ENCODE results near the gene LMAN1L. TPM values are rescaled to one million over a fixed set of nuclear protein-coding genes. Genes with fewer than 3 reads are reported as not detected.

LMAN1L gene
- total RNA-seq, 4 donors from 2014 or later = not detected

DNA sequence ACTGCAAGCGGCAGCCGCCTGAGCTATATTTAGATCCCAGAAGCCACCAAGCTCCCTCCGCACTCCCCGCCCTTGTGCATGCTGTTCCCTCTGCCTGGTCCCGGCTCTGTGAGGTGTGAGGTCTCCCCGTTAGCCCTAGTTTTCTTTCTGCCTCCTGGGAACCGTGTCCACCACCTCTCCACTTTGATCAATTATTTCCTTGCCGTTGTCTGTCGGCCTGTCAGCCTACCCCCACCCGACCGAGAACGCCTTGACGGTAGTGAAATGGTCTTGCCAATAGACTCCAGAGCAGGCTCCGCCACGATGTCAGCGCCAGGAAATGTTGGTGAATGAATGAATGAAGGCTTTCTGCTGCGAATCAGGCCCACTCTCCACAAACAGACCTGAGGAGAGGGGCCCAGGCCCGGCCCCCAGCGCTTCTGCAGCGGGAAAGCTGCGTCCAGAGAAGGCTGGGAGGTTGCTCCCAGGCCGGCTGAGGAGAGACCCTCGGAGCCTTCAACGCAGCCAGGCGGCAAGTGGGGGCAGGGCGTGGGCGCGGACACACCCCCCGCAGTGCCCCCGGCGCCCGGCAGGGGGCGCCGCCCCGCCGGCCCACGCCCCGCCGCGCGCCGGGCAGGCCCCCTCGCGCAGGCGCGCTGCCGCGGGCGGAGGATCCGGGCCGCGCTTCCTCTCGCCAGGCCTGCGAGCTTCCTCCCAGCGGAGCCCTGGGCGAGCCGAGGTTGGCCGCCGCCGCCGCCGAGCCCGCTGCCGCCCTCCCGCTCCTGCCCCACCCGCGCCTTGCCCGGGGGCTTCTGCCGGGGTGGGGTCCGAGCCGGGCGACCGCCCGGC lies 31.0 kb upstream of the LMAN1L start, which contains the start of gene CSK:
Gene CSK (plus strand): TSS at position 650 of the 828 bp plus-strand sequence. CDS start 16,218 bp downstream, outside the sequence.
- peak; percentile 77 to 84 for ATAC-seq
- H3K4me3 ChIP-seq = peak within 1 kb of the TSS; percentile 71 to 83 (median 78)
- H3K27ac ChIP-seq = peak within 1 kb of the TSS; percentile 70 to 84 (median 80)
- no peaks in the 10 kb centered on the region for H3K9me3 ChIP-seq
- H3K4me1 ChIP-seq = peaks cover 54 to 57% of the 10 kb centered on the region in 2 donors
- in situ Hi-C loops (cut with MboI; ENCODE audit: low sequenced_read_pairs in 4 of 4) = loop anchor here in 1 of 4 donors (5.0 kb wide), 1 partner anchor 166 kb away; no protein-coding TSS in a partner anchor
- no peaks in the 10 kb centered on the region for H3K27me3 ChIP-seq
- no peaks in the 10 kb centered on the region for H3K36me3 ChIP-seq
- intact Hi-C loops (cut with DNase I; ENCODE audit: low total_unique reads) = loop anchor here (1.0 to 10.0 kb wide), 4 partner anchors 19 to 237 kb away; partner anchors contain the start of genes ARID3B, COX5A and ULK3
- TF ChIP-seq POLR2A (IDR thresholded peaks at IDR 0.05) = peak; percentile 59 to 76
- TF ChIP-seq, protein P1, sequence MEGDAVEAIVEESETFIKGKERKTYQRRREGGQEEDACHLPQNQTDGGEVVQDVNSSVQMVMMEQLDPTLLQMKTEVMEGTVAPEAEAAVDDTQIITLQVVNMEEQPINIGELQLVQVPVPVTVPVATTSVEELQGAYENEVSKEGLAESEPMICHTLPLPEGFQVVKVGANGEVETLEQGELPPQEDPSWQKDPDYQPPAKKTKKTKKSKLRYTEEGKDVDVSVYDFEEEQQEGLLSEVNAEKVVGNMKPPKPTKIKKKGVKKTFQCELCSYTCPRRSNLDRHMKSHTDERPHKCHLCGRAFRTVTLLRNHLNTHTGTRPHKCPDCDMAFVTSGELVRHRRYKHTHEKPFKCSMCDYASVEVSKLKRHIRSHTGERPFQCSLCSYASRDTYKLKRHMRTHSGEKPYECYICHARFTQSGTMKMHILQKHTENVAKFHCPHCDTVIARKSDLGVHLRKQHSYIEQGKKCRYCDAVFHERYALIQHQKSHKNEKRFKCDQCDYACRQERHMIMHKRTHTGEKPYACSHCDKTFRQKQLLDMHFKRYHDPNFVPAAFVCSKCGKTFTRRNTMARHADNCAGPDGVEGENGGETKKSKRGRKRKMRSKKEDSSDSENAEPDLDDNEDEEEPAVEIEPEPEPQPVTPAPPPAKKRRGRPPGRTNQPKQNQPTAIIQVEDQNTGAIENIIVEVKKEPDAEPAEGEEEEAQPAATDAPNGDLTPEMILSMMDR (IDR thresholded peaks at IDR 0.05 in 4 of 5, conservative IDR thresholded peaks at IDR 0.05 in 1 of 5) = peak; percentile 59 to 90 (median 81)
- peak; percentile 35 to 60 for DNase-seq

DNA sequence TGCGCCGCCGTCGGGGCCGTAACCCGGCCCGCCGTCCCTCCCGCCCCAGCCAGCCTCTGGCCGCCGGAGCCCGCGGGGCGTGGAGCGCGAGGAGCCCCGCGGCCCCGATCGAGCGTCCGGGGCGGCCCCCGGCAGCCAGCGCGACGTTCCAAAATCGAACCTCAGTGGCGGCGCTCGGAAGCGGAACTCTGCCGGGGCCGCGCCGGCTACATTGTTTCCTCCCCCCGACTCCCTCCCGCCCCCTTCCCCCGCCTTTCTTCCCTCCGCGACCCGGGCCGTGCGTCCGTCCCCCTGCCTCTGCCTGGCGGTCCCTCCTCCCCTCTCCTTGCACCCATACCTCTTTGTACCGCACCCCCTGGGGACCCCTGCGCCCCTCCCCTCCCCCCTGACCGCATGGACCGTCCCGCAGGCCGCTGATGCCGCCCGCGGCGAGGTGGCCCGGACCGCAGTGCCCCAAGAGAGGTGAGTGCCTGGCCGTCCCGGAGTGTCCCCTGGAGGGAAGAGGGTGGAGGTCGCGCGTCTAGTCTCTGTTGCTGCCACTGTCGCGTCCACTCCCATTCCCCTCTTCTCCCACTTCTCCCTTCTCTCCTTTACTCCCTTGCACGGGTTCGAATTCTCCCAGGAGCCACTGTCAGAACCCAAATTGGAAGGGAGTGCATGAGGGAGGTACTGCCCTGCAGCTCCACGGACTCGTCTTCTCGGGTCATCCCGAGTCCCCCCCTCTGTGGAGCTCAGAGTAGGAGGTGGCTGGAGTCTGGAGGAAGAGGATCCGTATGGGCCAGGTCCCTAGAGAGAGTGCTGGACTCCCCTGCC lies 30.2 kb upstream of the LMAN1L start:
- no peak for TF ChIP-seq POLR2A (IDR thresholded peaks at IDR 0.05)
- TF ChIP-seq, protein P1 (IDR thresholded peaks at IDR 0.05 in 4 of 5, conservative IDR thresholded peaks at IDR 0.05 in 1 of 5) = no peak
- in situ Hi-C loops (cut with MboI; ENCODE audit: low sequenced_read_pairs in 4 of 4) (loop anchor here in 1 of 4 donors (5.0 kb wide), 1 partner anchor 165 kb away; no protein-coding TSS in a partner anchor), intact Hi-C loops (cut with DNase I; ENCODE audit: low total_unique reads) (loop anchor here (1.0 to 10.0 kb wide), 4 partner anchors 18 to 238 kb away; partner anchors contain the start of genes ARID3B, COX5A and ULK3)
- Histone ChIP-seq H3K9me3 (no peaks in the 10 kb centered on the region), H3K36me3 (no peaks in the 10 kb centered on the region), H3K27ac (peak overlapping the region; percentile 70 to 84 (median 80)), H3K4me3 (peak overlapping the region; percentile 71 to 83 (median 78)), H3K27me3 (no peaks in the 10 kb centered on the region), H3K4me1 (peaks cover 58 to 62% of the 10 kb centered on the region in 2 donors)
- DNase-seq (no peak), ATAC-seq (peak; percentile 34 to 48)

DNA sequence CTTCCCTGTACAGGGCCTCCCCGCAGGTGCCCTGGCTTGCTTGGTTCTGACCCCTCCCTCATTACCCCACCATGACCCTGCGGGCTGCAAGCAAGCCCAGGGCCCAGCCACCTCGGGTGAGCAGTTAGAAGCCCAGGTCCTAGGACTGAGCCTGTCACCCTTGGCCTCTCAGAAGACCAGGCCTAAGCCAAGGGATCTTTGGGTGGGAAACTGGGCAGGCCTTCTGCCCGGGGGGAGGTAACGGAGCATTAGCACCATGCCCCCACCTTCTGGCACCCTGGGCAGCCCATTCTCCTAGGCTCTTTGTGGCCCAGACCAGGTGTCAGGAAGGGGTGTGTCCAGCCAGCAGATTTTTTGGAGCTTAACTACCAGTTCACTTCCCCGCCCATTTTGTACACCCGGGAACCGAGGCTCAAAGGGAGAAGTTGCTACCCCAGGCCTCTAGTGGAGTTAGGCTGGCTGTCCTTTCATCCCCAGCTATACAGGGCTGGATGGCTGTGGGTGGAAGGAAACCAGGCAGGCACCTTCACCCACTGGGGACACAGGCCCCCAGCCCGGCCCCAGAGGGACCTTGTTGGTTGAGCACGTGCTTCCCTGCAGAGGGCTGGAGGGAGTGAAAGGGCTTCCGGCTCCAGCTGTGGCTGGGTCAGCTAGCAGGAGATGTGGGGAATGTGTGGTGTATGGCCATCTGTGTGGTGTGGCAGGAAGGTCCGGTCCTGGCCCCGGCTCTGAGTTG lies 29.4 kb upstream of the LMAN1L start:
- no peak for TF ChIP-seq POLR2A (IDR thresholded peaks at IDR 0.05)
- ATAC-seq (no peak), DNase-seq (no peak)
- no peaks in the 10 kb centered on the region for H3K9me3 ChIP-seq
- H3K36me3 ChIP-seq = no peaks in the 10 kb centered on the region
- intact Hi-C loops (cut with DNase I; ENCODE audit: low total_unique reads) = loop anchor here (5.0 to 10.0 kb wide), 3 partner anchors 59 to 238 kb away; partner anchors contain the start of genes ARID3B, COX5A and ULK3
- no peaks in the 10 kb centered on the region for H3K27me3 ChIP-seq
- peak overlapping the region; percentile 71 to 83 (median 78) for H3K4me3 ChIP-seq
- in situ Hi-C loops (cut with MboI; ENCODE audit: low sequenced_read_pairs in 4 of 4) = loop anchor here in 1 of 4 donors (5.0 kb wide), 1 partner anchor 164 kb away; no protein-coding TSS in a partner anchor
- H3K27ac ChIP-seq = peak overlapping the region; percentile 70 to 84 (median 80)
- peaks cover 61 to 70% of the 10 kb centered on the region in 2 donors for H3K4me1 ChIP-seq

DNA sequence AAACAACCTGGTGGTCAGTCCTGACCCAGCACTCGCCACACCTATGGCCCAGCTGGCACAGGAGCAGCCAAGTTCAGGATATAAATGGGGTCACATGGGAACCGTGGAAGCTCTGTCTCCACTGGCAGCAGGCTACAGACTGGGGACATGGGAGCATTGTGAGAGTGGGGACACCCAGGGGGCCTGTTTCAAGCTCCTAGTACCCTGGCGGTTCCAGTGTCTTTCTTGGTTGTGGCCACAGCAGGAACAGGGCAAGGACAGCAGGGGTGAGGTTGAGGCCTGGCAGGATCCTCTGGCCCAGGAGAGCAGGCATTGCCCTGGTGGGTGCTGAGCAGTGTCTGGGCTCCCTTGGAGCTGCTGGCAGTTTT lies 28.8 kb upstream of the LMAN1L start:
- no peaks in the 10 kb centered on the region for H3K36me3 ChIP-seq
- intact Hi-C loops (cut with DNase I; ENCODE audit: low total_unique reads) = loop anchor here (5.0 to 10.0 kb wide), 3 partner anchors 59 to 239 kb away; partner anchors contain the start of genes ARID3B, COX5A and ULK3

More for the DNA sequence above, 28.8 kb upstream of the LMAN1L start:
- peak overlapping the region; percentile 70 to 84 (median 80) for H3K27ac ChIP-seq
- DNase-seq = no peak
- H3K4me3 ChIP-seq = peak overlapping the region; percentile 71 to 83 (median 78)
- in situ Hi-C loops (cut with MboI; ENCODE audit: low sequenced_read_pairs in 4 of 4) = loop anchor here in 1 of 4 donors (5.0 kb wide), 1 partner anchor 164 kb away; no protein-coding TSS in a partner anchor
- no peaks in the 10 kb centered on the region for H3K9me3 ChIP-seq
- H3K4me1 ChIP-seq = peaks cover 66 to 75% of the 10 kb centered on the region in 2 donors
- ATAC-seq = no peak
- H3K27me3 ChIP-seq = no peaks in the 10 kb centered on the region
- TF ChIP-seq POLR2A (IDR thresholded peaks at IDR 0.05) = no peak
- TF ChIP-seq, protein P1 (IDR thresholded peaks at IDR 0.05 in 4 of 5, conservative IDR thresholded peaks at IDR 0.05 in 1 of 5) = no peak
